ENCODE data around the gene GRID1.

DNA sequence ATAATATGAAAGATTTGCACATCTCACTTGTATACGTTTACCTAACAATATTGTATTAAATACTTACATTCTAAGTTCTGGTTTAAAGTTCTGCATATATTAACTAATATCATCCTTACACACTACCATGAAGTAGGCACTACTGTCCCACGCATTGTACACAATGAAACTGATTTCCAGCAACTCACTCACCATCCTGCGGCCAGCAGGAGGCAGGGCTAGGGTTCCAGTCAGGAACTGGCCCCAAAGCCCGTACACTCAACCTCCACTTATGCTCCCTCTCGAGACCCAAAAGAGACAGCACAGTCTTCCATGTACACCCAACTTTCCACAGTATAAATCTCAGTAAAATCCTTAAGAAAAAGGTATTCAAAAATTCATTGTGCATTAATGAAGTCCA, 41.4 kb downstream of the GRID1 start:
- TF ChIP-seq, protein P1, sequence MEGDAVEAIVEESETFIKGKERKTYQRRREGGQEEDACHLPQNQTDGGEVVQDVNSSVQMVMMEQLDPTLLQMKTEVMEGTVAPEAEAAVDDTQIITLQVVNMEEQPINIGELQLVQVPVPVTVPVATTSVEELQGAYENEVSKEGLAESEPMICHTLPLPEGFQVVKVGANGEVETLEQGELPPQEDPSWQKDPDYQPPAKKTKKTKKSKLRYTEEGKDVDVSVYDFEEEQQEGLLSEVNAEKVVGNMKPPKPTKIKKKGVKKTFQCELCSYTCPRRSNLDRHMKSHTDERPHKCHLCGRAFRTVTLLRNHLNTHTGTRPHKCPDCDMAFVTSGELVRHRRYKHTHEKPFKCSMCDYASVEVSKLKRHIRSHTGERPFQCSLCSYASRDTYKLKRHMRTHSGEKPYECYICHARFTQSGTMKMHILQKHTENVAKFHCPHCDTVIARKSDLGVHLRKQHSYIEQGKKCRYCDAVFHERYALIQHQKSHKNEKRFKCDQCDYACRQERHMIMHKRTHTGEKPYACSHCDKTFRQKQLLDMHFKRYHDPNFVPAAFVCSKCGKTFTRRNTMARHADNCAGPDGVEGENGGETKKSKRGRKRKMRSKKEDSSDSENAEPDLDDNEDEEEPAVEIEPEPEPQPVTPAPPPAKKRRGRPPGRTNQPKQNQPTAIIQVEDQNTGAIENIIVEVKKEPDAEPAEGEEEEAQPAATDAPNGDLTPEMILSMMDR (IDR thresholded peaks at IDR 0.05): no peak
- TF ChIP-seq POLR2AphosphoS5 (IDR thresholded peaks at IDR 0.05): no peak
- no peak for TF ChIP-seq POLR2A (IDR thresholded peaks at IDR 0.05)
